Measurements from ENCODE around the gene PDE4D.

DNA sequence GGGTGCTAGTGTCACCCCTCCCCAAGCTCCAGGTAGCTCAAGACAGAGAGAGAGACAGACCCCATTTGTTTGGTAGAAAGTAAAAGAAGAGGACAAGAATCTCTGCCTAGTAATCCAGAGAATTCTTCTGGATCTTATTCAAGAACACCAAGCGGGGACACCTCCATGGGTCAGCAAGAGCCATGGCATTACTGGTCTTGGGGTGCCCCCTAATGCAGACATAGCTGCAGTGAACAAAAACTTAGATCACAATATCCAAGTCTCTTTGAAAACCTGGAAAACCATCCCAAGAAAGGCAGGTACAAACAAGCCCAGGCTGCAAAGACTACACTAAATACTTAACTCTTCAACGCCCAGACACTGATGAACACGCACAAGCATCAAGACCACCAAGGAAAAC is 29.9 kb upstream of the PDE4D start:
- TF ChIP-seq, protein P1, sequence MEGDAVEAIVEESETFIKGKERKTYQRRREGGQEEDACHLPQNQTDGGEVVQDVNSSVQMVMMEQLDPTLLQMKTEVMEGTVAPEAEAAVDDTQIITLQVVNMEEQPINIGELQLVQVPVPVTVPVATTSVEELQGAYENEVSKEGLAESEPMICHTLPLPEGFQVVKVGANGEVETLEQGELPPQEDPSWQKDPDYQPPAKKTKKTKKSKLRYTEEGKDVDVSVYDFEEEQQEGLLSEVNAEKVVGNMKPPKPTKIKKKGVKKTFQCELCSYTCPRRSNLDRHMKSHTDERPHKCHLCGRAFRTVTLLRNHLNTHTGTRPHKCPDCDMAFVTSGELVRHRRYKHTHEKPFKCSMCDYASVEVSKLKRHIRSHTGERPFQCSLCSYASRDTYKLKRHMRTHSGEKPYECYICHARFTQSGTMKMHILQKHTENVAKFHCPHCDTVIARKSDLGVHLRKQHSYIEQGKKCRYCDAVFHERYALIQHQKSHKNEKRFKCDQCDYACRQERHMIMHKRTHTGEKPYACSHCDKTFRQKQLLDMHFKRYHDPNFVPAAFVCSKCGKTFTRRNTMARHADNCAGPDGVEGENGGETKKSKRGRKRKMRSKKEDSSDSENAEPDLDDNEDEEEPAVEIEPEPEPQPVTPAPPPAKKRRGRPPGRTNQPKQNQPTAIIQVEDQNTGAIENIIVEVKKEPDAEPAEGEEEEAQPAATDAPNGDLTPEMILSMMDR (IDR thresholded peaks at IDR 0.05): no peak
- TF ChIP-seq EP300 (IDR thresholded peaks at IDR 0.05): no peak
- TF ChIP-seq POLR2A (IDR thresholded peaks at IDR 0.05): no peak
